GM18861 (cell line): ENCODE measurements around the gene PTPN3.
"Not testable (repeated sequence)": the region's sequence is repeated elsewhere in the genome, so short reads cannot be mapped to it uniquely, and the experiment has no call there.

Source experiments
- ATAC-seq: cut with Tn5 transposase; IDR thresholded peaks from one replicate; pipeline ENCODE4 v1.9.1; 2021; ENCODE audit not compliant: unreplicated experiment

PTPN3 gene

GRCh38 chr9:109498195-109499092 is at the start of gene PTPN3:
Gene PTPN3 (minus strand): TSS chr9:109498307. CDS start chr9:109463434, 34,873 bp downstream.
- ATAC-seq = no peak

GRCh38 chr9:109544954-109545353 is 46.8 kb upstream of the PTPN3 start:
- ATAC-seq = not testable (repeated sequence)

DNA sequence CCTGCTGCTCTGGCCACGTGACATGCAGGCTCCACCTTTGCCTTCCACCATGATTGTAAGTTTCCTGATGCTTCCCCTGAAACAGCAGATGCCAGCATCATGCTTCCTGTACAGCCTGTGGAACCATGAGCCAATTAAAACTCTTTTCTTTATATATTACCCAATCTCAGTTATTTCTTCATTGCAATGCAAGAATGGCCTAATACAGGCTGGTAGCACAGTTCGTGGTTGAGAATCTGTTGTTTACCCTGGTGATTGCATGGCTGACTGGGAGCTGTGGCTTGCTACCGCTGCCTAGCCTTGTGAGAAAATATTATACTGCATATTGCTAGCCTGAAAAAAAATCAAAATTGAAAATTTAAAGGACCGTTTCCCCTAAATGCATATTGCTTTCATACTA is 44.8 kb upstream of the PTPN3 start:
- no peak for ATAC-seq

- no peak for ATAC-seq
Observed at GRCh38 chr9:109538346-109538745, 40.2 kb upstream of the PTPN3 start.

DNA sequence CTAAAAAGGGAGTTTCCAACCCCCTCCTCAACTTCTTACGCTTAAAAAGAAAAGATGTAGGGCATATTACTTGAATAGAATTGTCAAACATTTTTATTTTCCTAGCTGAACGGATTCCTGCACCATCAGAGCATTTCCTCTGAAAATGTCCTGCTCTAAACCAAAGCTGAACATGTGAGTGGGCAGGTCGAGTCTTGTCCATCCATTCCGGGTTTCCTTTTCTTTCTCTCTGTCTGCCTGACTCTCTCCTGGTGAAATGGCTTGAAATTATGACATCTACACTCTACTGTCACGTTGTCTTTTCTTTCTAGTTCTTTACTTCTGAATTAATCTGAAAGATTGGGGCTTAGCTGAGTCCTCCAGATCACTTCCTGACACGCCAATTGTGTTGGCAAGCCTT is 39.2 kb upstream of the PTPN3 start:
- ATAC-seq = no peak

DNA sequence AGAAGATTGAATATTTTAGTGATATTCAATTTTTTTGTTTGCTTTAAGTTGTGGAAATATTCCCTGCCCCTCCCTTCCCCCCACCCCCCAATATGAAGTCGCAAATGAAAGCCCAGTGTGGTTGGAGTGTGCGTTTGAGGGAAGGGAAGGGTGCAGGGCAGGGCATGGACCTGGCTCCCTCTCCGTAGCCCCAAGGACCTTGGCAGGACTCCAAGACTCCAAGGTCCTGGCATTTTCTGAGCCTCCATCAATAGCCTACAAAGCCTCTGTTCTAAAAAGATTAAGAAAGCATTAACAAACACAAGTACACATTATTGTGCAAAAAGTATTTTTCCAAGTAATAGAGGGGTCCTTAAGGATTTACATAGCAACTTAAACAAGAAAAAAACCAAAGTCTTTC is 38.8 kb upstream of the PTPN3 start:
- ATAC-seq = no peak

DNA sequence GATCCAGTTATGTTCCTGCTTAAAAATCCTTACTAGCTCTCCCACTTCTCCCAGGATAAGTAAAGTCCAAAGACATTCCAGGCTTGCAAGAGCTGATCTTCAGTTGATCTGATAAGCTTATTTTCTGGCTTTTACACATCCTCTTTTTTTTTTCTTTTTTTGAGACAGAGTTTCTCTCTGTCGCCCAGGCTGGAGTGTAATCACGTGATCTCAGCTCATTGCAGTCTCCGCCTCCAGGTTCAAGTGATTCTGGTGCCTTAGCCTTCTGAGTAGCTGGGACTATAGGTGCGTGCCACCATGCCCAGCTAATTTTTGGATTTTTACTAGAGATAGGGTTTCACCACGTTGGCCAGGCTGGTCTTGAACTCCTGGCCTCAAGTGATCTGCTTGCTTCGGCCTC is 37.3 kb upstream of the PTPN3 start:
- ATAC-seq = no peak

DNA sequence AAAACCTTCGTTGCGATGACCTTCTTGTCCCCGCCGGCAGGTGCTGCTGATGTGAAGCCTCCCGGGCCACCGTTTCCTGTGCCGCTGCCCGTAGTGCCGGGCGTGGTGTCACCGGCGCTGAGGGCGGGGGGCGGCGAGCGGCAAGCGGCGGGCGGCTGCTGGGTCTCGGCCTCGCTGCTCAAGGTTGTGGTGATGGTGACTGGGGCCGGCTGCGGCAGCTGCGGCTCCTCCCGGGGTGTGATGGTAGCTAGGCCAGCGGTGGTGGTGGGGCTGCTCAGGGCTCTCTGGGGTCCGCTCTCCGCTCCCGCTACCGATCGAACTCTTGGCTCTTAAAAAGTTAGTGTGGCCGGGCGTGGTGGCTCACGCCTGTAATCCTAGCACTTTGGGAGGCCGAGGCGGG is 36.0 kb upstream of the PTPN3 start:
- no peak for ATAC-seq

GRCh38 chr9:109532652-109533051 is 34.5 kb upstream of the PTPN3 start:
- ATAC-seq = not testable (repeated sequence)

- no peak for ATAC-seq
Observed at GRCh38 chr9:109522106-109522505, 24.0 kb upstream of the PTPN3 start.

DNA sequence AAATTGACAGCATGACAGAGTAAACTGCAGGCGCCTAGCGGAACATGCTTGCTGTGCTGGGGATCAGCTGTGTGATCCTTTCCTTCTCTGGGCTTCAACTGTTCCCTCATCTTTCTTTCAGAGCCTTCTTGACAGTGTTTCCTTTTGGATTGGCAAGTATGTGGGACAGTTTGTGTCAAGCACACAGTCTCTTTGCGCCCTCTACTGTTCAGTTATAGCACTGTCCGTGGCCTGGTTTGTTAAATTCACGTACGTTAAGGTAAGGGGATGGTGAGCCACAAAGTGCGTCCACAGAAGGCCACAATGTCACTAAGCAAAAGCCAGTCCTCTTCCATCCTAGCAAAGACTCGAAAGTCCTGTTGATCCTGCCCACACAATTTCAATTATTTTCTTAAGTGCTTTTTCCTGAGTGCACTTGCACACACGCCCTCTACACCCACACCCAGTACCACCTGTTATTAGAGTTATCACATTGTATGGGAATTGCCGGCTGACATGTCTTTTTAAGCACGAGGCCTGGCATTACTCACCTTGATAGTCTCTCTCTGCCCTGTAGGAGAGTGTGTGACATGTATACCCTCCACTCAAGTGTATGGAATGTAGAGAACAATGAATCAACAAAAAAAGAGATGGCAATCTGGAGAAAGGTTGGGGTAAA is 22.5 kb upstream of the PTPN3 start:
- ATAC-seq = peak; percentile 91

DNA sequence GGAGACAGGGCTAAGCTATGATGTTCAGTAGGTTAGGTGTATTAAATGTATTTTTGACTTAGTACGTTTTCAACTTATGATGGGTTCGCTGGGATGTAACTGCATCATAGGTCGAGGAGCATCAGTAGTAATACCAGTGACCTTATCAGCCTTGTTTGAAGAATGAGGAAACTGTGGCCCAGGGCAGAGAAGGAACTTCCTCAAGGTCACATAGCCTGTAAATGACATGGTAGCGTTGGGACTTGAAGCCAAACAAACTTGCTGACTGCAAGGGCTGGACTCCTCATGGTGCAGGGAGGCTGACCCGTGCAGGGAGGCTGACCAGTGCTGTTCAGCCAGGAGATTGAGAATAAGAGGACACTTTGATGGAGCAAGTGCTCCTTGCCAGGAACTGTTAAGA is 21.3 kb upstream of the PTPN3 start:
- ATAC-seq = no peak

DNA sequence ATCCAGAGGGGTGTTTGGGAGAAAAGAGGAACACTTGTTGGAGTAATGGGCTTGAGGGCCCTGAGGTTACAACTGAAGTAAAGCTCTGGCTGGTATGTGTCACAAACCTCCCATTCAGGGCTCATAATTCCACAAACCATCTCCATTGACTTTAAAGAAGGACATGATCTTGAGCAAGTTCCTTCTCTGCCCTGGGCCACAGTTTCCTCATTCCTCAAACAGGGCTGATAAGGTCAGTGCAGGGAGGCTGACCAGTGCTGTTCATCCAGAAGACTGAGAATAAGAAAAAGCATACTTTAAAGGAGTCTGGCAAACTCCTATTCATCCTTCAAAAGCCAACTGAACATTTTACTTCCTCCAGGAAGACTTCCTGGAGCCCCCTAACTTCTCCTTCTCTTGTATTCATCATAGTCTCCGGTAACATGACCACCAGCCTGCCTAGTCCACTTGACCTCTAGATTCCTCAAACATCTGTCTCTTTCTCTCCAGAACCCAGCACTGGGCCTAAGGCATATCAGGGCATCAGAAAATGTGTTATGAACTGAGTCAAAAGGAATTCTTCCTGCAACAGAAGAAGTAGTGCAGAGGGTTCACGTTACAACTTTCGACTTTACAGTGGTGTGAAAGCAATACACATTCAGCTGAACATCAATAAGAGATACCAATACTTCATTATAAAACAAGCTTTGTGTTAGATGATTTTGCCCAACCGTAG is 20.7 kb upstream of the PTPN3 start:
- ATAC-seq = no peak

- no peak for ATAC-seq
Observed at GRCh38 chr9:109517901-109518377, 19.8 kb upstream of the PTPN3 start.

DNA sequence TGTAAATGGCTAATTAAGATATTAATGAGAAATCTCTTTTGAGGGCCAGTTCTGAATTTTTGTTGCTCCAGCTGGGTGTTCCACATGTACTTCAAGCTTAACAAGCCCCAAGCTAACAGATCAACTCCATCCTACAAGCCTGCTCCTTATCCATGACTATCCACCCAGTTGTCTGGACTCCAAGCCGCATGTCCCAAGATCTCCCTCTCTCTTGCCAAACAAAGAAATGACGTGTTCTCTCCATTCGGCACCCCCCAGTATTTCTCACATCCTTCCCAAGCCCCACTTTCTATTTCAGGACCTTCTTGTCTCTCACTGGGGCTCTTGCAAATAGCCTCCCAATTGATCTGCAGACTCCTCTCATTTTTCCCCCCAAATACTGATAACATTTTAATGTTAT is 15.8 kb upstream of the PTPN3 start:
- no peak for ATAC-seq

DNA sequence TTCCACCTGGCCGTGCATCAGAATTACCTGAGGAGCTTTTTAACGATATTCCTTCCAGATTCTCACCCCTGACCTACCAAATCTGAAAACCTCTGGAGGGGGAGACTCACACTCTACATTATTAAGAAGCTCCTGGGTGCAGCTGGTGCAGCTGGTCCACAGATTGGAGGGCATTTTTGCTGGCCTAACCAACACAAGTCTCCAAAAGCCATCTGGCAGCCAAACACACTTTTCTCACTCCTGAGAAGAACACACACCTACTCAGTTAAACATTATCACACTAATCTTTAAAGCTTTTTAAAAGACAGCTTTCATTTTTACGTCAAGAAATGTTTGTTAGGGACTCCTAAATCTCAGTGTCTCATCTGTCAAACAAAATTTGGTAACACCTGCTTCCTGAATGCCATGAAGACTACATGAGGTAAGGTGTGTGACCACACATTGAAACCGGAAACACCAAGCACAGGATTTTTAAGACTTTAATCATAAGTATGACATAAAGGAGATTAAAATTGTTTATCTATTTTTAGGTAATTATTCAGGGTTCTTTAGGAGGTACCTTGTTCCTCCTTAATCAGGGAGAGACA is 14.2 kb upstream of the PTPN3 start:
- ATAC-seq = no peak

GRCh38 chr9:109510506-109510905 is 12.4 kb upstream of the PTPN3 start:
- ATAC-seq = no peak

DNA sequence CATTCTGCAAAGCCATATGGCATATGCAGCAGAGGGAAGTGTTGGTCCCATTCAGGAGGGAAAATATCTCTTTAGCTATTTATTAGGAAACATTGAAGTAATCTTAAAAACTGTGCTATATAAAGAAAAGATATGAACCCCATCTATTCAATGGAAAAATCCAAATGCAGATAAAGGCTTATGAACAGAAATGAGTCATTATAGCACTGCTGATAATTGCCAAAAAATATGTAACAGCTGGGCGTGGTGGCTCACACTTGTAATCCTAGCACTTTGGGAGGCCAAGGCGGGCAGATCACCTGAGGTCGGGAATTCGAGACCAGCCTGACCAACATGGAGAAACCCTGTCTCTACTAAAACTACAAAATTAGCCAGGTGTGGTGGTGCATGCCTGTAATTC is 11.9 kb upstream of the PTPN3 start:
- ATAC-seq = not testable (repeated sequence)

DNA sequence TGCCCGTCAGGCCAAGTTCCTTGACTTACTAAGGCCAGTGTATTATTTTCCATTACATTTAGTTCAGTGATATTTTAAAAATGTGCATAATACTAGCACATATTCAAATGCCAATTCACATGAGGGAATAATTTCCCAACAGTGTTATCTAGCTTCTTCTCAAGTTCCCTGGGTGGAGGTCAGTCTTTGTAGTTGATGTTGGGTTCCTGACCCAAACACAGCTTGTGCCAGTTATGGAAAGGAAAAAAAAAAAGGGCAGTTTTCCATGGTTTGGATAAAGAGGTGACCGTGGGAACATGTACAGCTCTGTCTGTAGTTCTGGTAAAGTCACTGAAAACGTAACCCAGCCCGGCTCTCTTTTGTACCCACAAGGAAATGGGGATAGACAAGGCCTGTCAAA is 11.5 kb upstream of the PTPN3 start:
- no peak for ATAC-seq

- ATAC-seq = no peak
Observed at GRCh38 chr9:109507421-109507838, 9.3 kb upstream of the PTPN3 start.

- ATAC-seq = no peak
Observed at GRCh38 chr9:109506097-109506712, 8.1 kb upstream of the PTPN3 start.
